ENCODE data around the gene IQCK.

The IQCK gene

GRCh38 chr16:19722269-19722952 lies 4.3 kb downstream of the IQCK start:
- DNase-seq: no peak

GRCh38 chr16:19722981-19723380 lies 4.9 kb downstream of the IQCK start:
- DNase-seq: no peak

GRCh38 chr16:19728636-19728965 lies 10.5 kb downstream of the IQCK start:
- DNase-seq: no peak

- no peak for DNase-seq
Measured at GRCh38 chr16:19733551-19733950, 15.5 kb downstream of the IQCK start.

GRCh38 chr16:19735074-19735867 lies 17.2 kb downstream of the IQCK start:
- DNase-seq: no peak

GRCh38 chr16:19737306-19738038 lies 19.4 kb downstream of the IQCK start:
- no peak for DNase-seq

- no peak for DNase-seq
Measured at GRCh38 chr16:19741354-19741753, 23.3 kb downstream of the IQCK start.

- no peak for DNase-seq
Measured at GRCh38 chr16:19743816-19744159, 25.7 kb downstream of the IQCK start.

GRCh38 chr16:19744670-19745069 lies 26.6 kb downstream of the IQCK start:
- no peak for DNase-seq

GRCh38 chr16:19745286-19746010 lies 27.4 kb downstream of the IQCK start:
- DNase-seq: no peak

- DNase-seq: no peak
Measured at GRCh38 chr16:19746561-19746960, 28.5 kb downstream of the IQCK start.

GRCh38 chr16:19748389-19749168 lies 30.5 kb downstream of the IQCK start:
- DNase-seq: no peak

- DNase-seq: no peak
Measured at GRCh38 chr16:19749571-19750080, 31.6 kb downstream of the IQCK start.

GRCh38 chr16:19751478-19752385 lies 33.7 kb downstream of the IQCK start:
- DNase-seq: no peak

- DNase-seq: no peak
Measured at GRCh38 chr16:19753815-19754643, 36.0 kb downstream of the IQCK start.

GRCh38 chr16:19754644-19755036 lies 36.6 kb downstream of the IQCK start:
- DNase-seq: no peak

- DNase-seq: no peak
Measured at GRCh38 chr16:19755268-19755667, 37.2 kb downstream of the IQCK start.

- no peak for DNase-seq
Measured at GRCh38 chr16:19757026-19757425, 39.0 kb downstream of the IQCK start.

- DNase-seq: no peak
Measured at GRCh38 chr16:19757762-19758595, 39.9 kb downstream of the IQCK start.

All from CD4-positive, alpha-beta T cell treated with Interleukin-4 for 4 hours (primary cell).